GM10847 (cell line): ENCODE measurements around the gene SLC39A10.

Experiments
- POLR2A ChIP-seq: IDR thresholded peaks from 2 replicates; pipeline ENCODE4 v1.6.1; 2011; ENCODE audit not compliant: insufficient read length; ENCODE audit errors: extremely low read depth

SLC39A10 gene

GRCh38 chr2:195636890-195637289 is 20.1 kb upstream of the SLC39A10 start:
- no peak for TF ChIP-seq POLR2A

DNA sequence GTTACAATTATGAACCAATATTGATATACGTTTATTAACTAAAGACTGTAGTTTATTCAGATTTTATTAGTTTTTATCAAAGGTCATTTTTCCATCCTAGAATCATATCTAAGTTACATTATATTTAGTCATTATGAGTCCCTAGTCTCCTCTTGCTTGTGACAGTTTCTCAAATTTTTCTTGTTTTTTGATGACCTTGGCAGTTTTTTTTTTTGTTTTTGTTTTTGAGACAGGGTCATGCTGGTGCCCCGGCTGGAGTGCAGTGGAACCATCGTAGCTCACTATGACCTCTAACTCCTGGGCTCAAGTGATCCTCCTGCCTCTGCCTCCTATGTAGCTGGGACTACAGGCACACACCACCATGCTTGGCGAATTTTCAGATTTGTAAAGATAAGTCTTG is 18.3 kb upstream of the SLC39A10 start:
- no peak for TF ChIP-seq POLR2A

DNA sequence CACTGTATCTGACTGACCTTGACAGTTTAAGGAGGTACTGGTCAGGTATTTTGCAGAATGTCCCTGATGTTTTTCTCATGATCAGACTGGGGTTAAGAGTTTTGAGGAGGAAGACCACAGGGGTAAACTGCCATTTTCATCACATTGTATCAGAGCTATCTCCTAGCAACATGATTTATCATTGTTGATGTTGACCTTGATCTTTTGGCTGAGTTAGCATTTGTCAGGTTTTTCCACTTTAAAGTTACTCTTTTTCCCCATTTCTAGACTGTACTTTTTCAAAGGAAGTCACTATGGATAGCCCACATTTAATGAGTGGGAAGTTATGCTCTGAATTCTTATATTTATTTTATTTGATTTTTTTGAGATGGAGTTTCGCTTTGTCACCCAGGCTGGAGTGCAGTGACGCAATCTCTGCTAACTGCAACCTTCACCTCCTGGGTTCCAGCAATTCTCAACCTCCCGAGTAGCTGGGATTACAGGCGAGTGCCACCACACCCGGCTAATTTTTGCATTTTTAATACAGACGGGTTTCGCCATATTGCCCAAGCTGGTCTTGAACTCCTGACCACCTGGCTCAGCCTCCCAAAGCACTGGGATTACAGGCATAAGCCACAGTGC is 17.7 kb upstream of the SLC39A10 start:
- no peak for TF ChIP-seq POLR2A

- TF ChIP-seq POLR2A: no peak
These were observed 17.1 kb upstream of the SLC39A10 start for GRCh38 chr2:195639959-195640358.

DNA sequence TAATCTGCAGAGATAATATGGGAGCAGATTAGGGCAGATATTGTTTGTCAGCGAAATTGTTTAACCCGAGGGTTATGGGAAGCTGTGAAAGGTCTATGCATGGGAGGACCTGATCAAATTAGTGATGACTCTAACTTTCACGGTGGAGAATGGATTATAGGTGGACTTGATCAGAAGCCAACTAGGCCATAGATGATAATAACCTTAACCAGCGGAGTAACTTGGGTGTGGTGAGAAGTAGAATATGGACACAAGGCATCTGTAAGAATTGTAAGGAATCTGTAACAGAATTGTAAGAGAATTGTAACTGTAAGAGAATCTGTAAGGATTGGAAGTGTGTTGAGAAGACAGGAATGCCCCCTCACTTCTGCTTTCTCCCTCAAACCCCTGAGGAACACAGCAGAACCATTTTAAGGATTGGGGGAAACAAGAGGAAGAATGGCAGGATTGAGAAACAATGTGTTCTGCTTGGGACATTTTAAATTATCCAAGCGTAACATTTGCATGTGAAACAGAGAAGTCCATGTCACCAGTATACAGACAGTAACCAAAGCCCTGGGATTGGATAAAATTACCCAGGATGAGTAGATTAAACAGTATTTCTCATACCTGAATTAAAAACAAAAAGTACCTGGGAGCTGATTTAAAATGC is 14.9 kb upstream of the SLC39A10 start:
- TF ChIP-seq POLR2A: no peak

- no peak for TF ChIP-seq POLR2A
These were observed 14.4 kb upstream of the SLC39A10 start for GRCh38 chr2:195642679-195643068.

DNA sequence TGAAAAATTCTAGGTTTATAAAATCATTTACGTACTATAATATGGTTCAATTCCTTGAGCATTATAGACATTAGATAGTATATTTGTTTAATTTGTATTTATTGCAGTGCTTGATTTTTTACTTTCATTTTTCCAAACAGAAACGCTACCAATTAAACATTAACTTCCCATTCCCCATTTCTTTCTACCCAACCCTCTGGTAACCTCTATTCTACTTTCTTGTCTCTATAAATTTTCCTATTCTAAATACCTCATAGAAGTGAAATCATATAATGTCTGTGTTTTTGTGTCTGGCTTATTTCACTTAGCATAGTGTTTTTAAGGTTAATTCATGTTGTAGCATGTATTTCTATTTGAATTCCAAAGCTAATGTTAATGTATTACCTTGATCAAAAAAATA is 11.6 kb upstream of the SLC39A10 start:
- no peak for TF ChIP-seq POLR2A

DNA sequence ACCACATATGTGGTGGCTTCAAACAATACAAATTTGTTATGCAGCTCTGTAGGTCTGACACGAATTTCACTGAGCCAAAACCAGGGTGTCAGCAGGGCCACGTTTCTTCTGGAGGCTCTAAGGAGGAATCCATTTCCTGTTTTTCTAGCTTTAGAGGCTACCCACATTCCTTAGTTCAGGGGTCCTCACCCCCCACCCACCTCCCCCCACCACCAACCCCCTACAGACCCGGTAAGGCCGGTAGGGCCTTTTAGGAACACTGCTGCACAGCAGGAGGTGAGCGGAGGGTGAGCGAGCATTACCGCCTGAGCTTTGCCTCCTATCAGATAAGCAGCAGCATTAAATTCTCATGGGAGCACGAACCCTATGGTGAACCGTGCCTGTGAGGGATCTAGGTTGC is 10.6 kb upstream of the SLC39A10 start:
- TF ChIP-seq POLR2A: no peak

- no peak for TF ChIP-seq POLR2A
These were observed 9.7 kb upstream of the SLC39A10 start for GRCh38 chr2:195647302-195647701.

- no peak for TF ChIP-seq POLR2A
These were observed 8.2 kb upstream of the SLC39A10 start for GRCh38 chr2:195648787-195649186.

GRCh38 chr2:195649629-195650190 is 7.3 kb upstream of the SLC39A10 start:
- TF ChIP-seq POLR2A: no peak

GRCh38 chr2:195651046-195651445 is 6.0 kb upstream of the SLC39A10 start:
- TF ChIP-seq POLR2A: no peak

GRCh38 chr2:195652911-195653310 is 4.1 kb upstream of the SLC39A10 start:
- no peak for TF ChIP-seq POLR2A

- no peak for TF ChIP-seq POLR2A
These were observed 716 bp upstream of the SLC39A10 start for GRCh38 chr2:195656161-195656858.

GRCh38 chr2:195657634-195658540 is 861 bp downstream of the SLC39A10 start:
- peak; percentile 29 for TF ChIP-seq POLR2A
